Epidermal melanocyte (primary cell): ENCODE results near the gene NEU2.

Source experiments
- DNase-seq: peaks from one replicate; pipeline ENCODE4 v3.0.0; 2011; ENCODE audit warnings: low spot score; ENCODE audit not compliant: insufficient read length

The NEU2 gene

DNA sequence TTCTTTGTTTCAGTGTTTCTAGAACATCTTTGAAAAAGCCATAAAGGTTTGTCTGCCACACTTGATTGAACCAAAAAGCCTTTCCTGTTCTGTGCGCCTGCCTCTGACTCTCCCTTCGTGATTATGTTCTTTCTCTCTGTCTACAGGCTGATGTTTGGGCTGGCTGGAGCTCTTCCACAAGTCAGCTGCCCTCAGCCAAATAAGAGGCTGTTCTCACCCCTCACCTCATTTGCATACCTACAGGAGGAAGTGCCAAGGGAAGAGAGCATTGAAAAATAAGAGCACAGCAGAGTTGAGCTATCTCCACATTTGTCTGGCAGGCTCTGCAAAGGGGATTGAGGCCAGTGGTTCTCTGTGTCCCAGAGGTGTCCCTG lies 43.5 kb downstream of the NEU2 start:
- DNase-seq: no peak

DNA sequence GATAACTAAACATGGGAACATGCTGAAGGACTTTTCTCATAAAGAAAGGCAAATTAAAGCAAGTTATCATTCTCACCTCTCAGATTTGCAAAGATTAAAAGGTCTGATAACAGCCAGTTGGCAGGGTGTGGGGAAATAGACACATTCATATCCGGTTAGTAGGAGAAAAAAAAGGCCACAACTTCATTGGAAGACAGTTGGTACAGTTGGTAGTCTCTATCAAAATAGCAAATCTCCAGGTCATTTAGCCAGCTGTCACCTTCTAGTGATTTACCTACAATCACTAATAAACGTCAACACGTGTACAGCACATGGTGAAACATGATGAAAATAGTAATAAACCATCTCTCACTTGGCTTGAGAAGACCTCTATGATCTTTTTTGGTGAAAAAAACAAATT lies 44.3 kb downstream of the NEU2 start:
- no peak for DNase-seq

- DNase-seq: no peak
Measured at GRCh38 chr2:233079473-233079877, 47.0 kb downstream of the NEU2 start.

DNA sequence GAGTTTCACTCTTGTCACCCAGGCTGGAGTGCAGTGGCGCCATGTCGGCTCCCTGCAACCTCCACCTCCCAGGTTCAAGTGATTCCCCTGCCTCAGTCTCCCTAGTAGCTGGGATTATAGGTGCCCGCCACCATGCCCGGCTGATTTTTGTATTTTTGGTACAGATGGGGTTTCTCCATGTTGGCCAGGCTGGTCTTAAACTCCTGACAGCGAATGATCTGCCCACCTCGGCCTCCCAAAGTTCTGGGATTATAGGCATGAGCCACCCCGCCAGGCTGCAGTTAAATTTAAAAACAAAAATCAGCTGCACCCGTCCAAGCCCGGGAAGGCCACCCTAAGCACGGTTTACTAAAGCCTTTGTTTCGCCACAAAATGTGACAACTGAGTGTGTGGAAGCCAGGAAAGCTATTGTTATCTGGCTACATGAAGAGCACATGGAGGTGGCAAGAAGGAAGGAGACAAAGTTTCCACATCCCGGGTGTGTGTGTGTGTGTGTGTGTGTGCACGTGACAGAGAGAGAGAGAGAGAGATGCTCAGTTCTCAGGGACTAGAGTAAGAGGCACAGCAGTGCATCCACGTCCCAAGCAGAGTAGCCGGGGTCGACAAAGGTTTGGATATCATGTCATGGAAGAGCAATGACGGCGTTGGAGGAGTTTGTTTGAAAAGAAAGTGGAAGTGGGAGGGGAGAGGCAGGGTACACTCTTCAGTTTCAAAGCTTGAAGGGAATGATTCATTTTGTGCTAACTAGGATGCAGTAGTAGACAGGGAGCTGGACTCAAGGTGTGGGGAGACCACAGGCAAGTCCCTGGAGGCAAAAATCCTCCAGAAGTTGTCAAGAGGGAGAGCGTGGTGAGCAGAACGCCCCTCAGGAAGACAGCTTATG lies 47.7 kb downstream of the NEU2 start:
- DNase-seq: no peak

DNA sequence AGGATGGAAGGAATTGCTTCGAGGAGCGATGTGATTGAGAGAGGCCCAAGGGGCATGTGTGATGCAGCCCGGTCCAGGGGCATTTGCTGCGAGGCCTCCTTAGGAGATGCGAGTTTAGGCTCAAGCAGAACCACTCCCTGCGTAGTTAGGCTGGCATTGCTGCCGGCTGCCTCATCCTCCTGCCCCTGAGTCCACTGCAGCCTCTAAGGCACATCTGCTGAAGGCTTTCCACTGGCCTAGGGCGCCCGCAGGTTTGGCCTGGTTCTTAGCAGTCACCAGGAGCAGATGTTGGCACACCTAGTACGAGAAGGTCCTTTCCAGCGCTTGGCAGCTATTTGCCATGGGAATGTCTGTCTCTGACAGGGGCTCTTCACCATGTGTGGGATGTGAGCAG lies 48.4 kb downstream of the NEU2 start:
- DNase-seq: no peak

DNA sequence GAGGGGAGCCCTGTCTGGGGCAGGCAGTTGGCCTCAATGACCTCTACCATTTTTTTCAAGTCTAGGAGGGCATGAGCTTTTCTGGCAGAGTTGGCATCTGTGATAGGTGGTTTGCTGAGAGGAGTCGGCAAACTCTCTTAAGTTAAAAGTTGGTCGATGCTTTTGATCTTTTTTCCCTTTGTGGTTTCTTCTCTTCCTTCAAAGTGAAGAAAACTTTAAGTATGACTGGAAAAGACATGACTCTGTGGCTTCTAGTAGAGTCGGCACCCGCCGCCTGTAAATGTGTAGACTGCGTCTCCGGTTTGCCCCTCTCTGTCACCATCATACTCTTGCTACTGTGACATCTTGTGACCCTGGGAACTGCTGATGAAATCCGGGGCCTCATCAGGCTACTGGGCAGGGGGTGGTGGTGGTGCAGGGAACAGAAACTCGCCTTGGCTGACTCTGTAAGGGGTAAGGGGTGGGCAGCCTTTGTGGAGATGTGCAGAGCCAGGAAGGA lies 48.8 kb downstream of the NEU2 start:
- DNase-seq: no peak

GRCh38 chr2:233081731-233082221 lies 49.3 kb downstream of the NEU2 start:
- no peak for DNase-seq

DNA sequence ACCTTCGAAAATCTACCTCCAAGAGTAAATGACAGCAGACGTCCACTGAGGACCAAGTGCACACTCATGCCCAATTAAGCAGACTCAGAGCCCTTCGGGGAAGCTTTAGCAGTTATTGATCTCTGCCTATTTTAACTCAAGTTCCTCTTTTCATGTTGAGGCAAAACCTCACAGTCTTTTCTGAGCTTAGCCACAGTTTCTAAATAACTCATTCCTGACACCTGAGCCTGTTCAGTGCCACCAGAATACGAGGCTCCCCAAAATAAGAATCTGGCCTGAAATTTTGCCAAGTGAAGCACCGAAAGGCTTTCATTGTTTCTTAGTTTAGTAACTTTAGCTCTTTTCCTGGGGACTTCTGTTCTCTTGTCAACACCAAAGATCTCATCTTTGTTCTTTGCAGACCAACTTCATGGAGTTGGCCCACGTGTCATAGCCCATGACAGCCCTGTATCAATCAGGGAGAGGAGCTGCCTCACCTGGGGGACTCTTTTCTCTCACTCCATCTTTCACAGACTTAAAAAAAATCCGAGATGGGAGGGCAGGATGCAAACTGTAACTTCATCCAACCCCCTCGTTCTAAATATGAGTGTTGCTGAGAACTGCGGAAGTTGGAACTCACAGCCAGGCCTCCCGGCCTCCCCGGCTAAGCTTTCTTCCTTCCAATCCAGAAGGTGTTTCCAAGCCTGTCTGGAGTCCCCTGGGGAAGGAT lies 49.9 kb downstream of the NEU2 start:
- DNase-seq: no peak

DNA sequence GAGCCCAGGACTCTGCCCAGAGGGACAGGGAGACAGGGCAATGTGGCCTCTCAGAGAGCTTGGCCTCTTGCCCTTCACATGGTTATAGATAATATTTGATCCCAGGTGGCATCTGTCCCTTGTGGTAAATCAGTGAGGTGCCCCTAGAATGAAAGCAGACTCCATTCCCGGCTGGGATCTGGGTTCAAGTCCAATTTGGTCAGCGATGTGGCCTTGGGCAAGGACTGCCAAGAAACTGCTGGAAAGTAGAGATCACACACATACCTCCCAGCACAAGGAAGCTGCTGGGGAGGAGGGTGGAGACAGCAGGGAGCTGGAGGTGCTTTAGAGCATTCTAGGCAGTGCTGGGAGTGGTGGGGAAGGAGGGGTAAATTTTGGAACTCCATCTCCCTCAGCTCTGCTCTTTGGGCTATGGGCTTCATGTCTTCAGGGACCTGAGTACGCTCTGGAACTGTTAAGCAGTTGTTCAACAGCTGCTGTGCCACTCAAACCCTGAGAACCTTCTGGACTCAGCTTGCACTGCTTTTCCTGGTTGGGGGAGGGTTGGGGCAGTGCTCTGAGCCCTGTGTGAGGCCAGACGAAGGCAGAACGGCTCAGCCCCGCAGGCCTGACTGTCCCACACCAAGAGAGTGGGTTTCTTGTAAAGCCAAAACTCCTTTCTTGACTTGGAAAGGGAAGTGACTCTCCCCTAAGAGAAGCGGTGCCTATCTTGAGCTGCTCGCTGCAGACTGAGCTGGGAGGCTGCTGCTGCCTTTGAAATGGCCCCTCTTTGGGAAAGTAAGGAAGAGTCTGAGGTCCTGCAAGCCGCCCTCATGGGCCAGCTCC lies 50.7 kb downstream of the NEU2 start:
- DNase-seq: no peak

DNA sequence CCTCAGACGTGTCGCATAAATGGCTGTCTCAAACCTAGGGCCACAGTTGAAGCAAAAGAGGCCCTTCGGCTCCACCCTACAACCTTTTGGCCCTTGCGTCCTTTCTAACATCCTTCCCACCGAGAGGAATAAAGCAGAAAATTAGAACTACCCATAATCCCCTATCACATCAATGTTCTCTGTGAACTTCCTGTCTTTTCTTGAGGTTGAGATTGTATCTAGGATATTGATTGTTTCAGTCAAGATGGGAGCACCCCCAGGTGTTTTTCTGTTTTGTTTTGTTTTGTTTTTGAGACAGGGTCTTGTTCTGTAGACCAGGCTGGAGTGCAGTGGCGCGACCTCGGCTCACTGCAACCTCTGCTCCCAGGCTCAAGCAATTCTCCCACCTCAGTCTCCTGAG lies 51.3 kb downstream of the NEU2 start:
- no peak for DNase-seq

DNA sequence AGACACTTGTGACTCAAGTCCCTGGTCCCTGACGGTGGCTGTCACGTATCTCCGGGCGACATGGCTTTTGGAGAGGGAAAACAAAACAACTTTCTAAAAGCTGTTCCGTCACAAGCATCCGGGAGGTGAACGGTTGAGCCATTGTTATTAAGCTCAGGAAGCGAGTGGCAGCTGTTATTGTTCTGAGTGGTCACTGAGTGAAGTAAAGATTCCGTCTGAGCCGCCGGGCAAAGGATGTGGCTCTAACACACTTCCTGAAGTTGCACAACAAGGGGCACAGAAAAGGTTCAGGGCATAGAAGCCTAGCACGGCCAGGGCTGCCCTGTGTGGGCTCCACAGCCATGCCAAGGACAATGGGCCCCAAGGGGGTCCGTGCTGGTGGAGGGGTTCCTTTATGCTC lies 52.0 kb downstream of the NEU2 start:
- no peak for DNase-seq
